Measurements from ENCODE around the gene ESRRB. TPM values are rescaled to one million over a fixed set of nuclear protein-coding genes. Genes with fewer than 3 reads are reported as not detected.

ESRRB gene
- total RNA-seq, 1 donor from 2014 or later = not detected

DNA sequence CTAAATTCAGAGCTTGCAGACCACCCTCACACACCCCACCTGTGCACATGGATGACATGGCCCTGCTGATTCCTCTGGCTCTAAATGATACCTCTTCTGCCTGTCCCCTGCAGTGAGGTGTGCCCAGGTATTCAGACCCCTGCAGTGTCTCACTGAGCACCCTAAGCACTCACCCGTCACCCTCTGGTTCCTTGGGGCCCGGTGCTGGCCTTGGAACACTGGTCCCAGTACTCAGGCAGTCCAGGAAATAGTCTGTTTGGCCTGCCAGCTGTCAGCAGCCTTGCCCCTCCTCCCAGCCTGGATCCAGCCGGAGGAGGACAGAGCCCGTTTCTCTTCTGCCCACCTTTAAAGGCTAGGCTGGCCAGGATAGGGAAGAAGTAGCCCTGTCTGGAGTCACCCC lies 44.9 kb downstream of the ESRRB start:
- H3K4me1 ChIP-seq = no peaks in the 10 kb centered on the region
- H3K36me3 ChIP-seq = no peaks in the 10 kb centered on the region
- no peaks in the 10 kb centered on the region for H3K9me3 ChIP-seq
- DNase-seq = no peak
- no peak overlapping the region for H3K27ac ChIP-seq
- peaks cover 4% of the 10 kb centered on the region for H3K27me3 ChIP-seq (ENCODE audit: low read depth)
- TF ChIP-seq, protein P1, sequence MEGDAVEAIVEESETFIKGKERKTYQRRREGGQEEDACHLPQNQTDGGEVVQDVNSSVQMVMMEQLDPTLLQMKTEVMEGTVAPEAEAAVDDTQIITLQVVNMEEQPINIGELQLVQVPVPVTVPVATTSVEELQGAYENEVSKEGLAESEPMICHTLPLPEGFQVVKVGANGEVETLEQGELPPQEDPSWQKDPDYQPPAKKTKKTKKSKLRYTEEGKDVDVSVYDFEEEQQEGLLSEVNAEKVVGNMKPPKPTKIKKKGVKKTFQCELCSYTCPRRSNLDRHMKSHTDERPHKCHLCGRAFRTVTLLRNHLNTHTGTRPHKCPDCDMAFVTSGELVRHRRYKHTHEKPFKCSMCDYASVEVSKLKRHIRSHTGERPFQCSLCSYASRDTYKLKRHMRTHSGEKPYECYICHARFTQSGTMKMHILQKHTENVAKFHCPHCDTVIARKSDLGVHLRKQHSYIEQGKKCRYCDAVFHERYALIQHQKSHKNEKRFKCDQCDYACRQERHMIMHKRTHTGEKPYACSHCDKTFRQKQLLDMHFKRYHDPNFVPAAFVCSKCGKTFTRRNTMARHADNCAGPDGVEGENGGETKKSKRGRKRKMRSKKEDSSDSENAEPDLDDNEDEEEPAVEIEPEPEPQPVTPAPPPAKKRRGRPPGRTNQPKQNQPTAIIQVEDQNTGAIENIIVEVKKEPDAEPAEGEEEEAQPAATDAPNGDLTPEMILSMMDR (IDR thresholded peaks at IDR 0.05) = no peak
- intact Hi-C loops (cut with DNase I) = no loop called here
- H3K4me3 ChIP-seq = no peak overlapping the region
- no peak for ATAC-seq

DNA sequence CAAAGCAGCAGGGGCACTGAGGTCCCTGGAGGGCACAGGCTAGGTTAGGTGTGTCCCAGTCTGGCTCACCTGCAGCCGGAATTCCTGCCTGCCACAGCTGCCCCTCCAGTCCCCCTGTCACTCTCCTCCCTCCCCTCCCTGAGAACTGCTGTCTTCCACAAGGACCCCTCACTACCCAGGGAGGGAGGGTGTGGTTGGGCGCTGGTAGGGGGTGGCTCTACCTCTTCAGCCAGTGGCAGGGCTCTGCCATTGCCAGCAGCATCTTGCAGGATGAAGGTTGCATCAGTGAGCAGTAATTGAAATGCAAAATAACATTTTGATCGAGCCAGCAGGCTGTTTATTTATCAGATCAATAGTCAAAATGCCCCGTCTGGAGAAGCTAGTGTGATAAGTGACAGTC lies 45.7 kb downstream of the ESRRB start:
- H3K27ac ChIP-seq = no peak overlapping the region
- ATAC-seq (no peak), DNase-seq (no peak)
- no peaks in the 10 kb centered on the region for H3K4me1 ChIP-seq
- no peaks in the 10 kb centered on the region for H3K27me3 ChIP-seq (ENCODE audit: low read depth)
- intact Hi-C loops (cut with DNase I) = no loop called here
- H3K36me3 ChIP-seq = no peaks in the 10 kb centered on the region
- H3K4me3 ChIP-seq = no peak overlapping the region
- TF ChIP-seq, protein P1 (IDR thresholded peaks at IDR 0.05) = no peak
- no peaks in the 10 kb centered on the region for H3K9me3 ChIP-seq

DNA sequence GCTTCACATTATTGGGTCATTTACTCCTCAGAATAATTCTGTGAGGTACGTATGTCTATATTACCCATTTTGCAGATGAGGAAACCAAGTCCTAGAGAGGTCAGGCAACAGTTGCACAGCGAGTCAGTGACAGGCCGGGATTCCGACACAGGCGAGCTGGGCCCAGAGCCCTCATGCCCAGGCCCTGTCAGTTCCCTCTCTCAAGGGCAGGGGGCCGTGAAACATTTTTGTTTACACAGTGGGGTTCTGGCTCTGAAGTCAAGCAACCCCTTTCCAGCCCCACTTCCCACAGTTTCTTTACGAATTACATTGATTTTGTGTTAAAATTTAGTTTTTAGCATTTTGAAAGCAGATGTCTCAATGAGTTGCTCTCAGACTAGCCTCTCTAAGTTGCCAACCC lies 46.7 kb downstream of the ESRRB start:
- H3K4me3 ChIP-seq = no peak overlapping the region
- no peaks in the 10 kb centered on the region for H3K9me3 ChIP-seq
- intact Hi-C loops (cut with DNase I) = no loop called here
- H3K36me3 ChIP-seq = no peaks in the 10 kb centered on the region
- H3K27ac ChIP-seq = no peak overlapping the region
- TF ChIP-seq, protein P1 (IDR thresholded peaks at IDR 0.05) = no peak
- H3K27me3 ChIP-seq (ENCODE audit: low read depth) = no peaks in the 10 kb centered on the region
- no peak for DNase-seq
- ATAC-seq = no peak
- no peaks in the 10 kb centered on the region for H3K4me1 ChIP-seq

DNA sequence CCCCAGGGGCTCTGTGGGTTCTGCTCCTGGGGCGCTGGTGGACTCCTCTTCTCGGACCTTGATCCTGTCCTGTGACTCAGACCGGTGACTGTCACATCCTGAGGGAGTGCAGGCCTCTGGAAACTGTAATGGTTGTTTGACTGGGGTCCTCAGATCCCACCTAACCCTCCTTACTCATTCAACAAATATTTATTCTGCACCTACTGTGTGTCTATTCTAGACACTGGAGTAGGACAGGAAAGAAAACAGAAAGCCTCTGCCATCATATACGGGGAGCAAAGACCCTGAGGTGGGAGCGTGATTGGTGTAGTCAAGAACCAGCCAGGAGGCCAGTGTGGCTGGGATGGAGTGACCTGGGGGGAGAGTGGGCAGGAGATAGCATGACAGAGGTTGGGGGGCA lies 47.6 kb downstream of the ESRRB start:
- Histone ChIP-seq H3K4me3 (no peak overlapping the region), H3K4me1 (no peaks in the 10 kb centered on the region), H3K9me3 (no peaks in the 10 kb centered on the region), H3K27ac (no peak overlapping the region), H3K27me3 (ENCODE audit: low read depth) (no peaks in the 10 kb centered on the region), H3K36me3 (no peaks in the 10 kb centered on the region)
- TF ChIP-seq, protein P1 (IDR thresholded peaks at IDR 0.05) = no peak
- DNase-seq (no peak), ATAC-seq (no peak)
- intact Hi-C loops (cut with DNase I) = no loop called here

DNA sequence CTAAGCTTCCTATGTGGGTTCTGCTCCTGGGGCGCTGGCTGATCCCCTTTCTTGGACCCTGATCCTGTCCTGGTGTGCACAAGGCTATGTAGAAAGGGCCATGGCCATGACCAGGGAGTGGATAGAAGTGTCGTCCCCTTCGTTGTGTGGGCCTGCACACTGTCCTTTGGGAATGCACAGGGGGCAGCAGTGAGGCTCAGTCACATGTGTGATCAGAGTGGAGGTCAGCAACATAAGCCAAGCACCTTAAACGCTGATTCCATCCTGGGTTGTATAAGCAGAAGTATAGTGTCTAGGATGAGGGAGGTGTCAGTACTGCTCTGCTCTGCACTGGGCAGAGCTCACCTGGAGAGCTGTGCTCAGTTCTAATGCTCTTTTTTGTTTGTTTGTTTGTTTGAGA lies 48.4 kb downstream of the ESRRB start:
- Histone ChIP-seq H3K4me3 (no peak overlapping the region), H3K9me3 (no peaks in the 10 kb centered on the region), H3K27ac (no peak overlapping the region), H3K4me1 (no peaks in the 10 kb centered on the region), H3K27me3 (ENCODE audit: low read depth) (no peaks in the 10 kb centered on the region), H3K36me3 (no peaks in the 10 kb centered on the region)
- no peak for ATAC-seq
- intact Hi-C loops (cut with DNase I) = no loop called here
- TF ChIP-seq, protein P1 (IDR thresholded peaks at IDR 0.05) = no peak
- no peak for DNase-seq

DNA sequence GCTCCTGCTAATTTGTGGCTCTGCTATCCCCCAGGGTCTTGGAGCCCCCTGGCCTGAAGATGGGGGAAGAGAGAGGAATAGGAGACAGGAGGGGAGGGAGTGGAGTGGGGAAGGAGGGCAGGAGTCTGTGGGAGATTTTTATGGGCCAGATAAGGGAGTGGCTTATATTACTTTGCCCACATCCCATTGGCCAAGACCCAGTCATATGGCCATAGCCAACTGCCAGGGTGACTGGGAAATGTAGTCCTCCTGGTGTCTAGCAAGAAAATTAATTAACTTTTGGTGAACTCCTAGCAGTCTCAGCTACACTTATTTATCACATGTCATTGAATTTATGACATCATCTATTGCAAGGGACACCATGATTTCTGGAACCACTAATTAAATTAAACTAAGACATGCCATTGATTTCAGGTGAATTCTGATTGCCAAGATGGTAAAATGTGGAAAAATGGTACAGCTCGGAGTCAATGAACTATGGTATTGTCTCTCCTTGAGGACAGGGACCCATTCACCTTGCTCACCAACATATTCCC lies 50.3 kb downstream of the ESRRB start:
- ATAC-seq (no peak), DNase-seq (no peak)
- intact Hi-C loops (cut with DNase I) = no loop called here
- H3K27me3 ChIP-seq (ENCODE audit: low read depth) = no peaks in the 10 kb centered on the region
- H3K4me1 ChIP-seq = no peaks in the 10 kb centered on the region
- no peaks in the 10 kb centered on the region for H3K9me3 ChIP-seq
- H3K4me3 ChIP-seq = no peak overlapping the region
- H3K36me3 ChIP-seq = no peaks in the 10 kb centered on the region
- H3K27ac ChIP-seq = no peak overlapping the region
- TF ChIP-seq, protein P1 (IDR thresholded peaks at IDR 0.05) = no peak
